SHP77 (cell line): Measurements from ENCODE around the gene SLC25A34.

Source experiments
- DNase-seq, 2 experiments: peaks; one replicate each; lab custom pipeline; 2025; lab: John Stamatoyannopoulos, UW

SLC25A34 gene

DNA sequence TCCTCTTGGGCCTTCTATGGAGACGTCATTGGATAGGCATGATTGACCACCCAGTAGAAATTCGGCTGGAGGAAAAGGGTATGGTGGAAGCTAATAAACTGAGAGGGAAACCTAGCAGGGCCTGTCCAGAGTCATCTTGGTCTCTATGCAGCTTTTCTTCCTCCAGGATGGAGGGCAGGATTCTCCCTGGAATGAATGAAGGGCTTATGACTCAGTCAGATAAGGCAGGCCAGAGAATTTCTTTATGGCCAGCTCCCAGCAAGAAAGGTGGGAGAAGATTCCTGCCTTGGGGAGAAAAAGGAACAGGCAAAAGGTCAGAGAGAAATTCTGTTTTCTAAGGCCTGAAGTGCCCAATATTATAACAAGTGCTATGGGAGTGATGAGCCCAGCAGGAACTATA, 39.6 kb downstream of the SLC25A34 start:
- DNase-seq = no peak

DNA sequence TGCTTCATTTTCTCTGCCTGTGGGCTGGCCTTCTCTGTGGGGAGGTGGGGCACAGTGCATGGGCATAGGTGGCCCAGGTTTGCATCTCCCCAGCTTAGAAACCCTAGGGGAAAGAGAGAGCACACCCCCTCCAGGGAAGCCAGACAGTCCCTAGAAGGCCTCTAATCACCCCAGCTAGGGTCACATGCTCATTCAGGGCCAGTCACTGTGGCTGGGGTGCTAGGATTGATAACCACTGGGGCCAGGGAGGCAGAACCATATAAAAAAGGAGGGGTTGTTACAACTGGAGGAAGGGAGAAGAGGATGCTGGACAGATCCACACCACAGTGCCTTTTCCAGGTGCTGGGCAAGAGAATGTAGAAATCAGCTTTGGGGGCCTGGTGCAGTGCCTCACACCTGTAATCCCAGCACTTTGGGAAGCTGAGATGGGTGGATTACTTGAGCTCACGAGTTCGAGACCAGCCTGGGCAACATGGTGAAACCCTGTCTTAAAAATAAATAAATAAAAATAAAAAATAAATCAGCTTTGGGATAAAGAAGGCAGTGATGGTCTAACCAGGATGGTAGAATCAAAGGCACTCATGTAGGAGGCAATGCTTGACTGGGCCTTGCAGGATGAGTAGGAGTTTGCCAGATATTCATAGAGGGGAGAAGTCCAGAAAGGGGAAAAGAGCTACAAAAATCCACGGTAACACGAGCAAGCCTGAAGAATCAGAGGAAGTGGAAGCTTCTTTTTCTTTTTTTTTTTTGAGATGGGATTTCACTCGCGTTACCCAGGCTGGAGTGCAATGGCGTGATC, 42.0 kb downstream of the SLC25A34 start:
- DNase-seq = no peak

DNA sequence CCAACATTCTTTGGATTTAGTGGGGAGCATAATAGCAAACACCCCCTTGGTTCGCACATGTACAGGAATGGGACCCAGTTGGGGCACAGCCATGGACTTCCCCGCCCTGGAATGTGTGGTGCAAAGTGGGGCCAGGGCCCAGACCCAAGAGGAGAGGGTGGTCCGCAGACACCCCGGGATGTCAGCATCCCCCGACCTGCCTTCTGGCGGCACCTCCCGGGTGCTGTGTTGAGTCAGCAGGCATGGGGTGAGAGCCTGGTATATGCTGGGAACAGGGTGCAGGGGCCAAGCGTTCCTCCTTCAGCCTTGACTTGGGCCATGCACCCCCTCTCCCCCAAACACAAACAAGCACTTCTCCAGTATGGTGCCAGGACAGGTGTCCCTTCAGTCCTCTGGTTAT, 49.6 kb downstream of the SLC25A34 start:
- DNase-seq = no peak

DNA sequence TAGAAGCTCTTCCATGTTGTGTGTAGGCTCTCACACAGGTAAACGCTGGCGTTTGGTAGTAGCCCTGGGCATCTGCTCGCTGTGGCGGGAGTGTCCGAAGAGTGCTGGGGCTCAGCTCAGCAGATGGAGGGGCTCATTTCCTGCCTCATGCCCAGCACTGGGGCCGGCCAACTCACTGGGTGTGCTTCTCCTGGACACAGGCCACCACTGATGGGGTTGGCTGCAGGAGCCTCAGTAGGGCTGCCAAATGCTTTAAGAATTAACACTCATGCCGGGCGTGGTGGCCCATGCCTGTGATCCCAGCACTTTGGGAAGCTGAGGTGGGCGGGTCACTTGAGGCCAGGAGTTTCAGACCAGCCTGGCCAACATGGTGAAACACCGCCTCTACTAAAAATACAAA, 50.5 kb downstream of the SLC25A34 start:
- DNase-seq = no peak

DNA sequence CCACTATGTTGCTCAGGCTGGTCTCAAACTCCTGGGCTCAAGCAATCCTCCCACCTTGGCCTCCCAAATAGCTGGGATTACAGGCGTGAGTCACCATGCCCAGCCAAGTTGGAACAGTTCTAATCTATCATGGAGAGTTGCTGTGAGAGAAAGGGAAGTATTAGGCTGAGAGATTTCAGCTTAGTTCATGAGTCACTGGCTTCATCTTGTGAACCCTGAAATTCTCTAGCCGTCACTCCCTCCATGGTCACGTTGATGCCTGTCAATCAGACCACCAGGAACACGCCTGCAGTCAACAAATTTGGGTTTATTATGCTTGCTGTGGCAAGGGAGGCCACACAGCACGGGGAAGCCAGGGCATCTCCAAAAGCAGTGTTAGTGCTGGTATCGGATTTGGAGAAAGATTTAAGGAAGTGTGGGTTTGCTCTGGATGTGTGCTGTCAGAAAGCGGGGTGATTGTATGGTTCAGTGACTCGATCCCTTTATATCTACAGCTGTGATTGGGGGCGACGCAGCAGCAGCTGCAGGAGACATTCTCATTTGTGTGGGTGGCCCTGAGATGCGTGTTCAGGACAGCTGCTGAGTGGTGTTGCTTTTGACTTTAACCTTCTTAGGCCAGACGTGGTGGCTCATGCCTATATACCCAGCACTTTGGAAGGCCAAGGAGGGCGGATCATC, 52.7 kb downstream of the SLC25A34 start:
- DNase-seq = no peak
